Astrocyte (in vitro differentiated cells and primary cell): ENCODE data around the gene BMP7. TPM values are rescaled to one million over a fixed set of nuclear protein-coding genes. Genes with fewer than 3 reads are reported as not detected.
A peak's percentile ranks its signal among the peaks of the same experiment; 100 is the strongest.

Source experiments
- DNase-seq: peaks from one replicate; pipeline ENCODE4 v3.0.0-alpha.2; 2010; ENCODE audit warnings: low read depth
- FAIRE-seq: peaks from 2 replicates; lab custom pipeline; 2011; peaks lifted over from hg19 to GRCh38; lab: Jason Lieb, UNC
- H2AFZ ChIP-seq: 2 replicates; pipeline ENCODE4 v1.6.0; 2012; ENCODE audit warnings: low read depth, low read length, inconsistent platforms
- H3K27ac ChIP-seq: 2 replicates; pipeline ENCODE4 v1.5.1; 2011; ENCODE audit warnings: low read depth, low read length, inconsistent platforms
- H3K27me3 ChIP-seq: 2 replicates; pipeline ENCODE4 v1.6.0; 2011; ENCODE audit warnings: low read length, inconsistent platforms; ENCODE audit not compliant: insufficient read depth
- H3K36me3 ChIP-seq: 2 replicates; pipeline ENCODE4 v1.5.1; 2011; ENCODE audit warnings: low read length, inconsistent platforms; ENCODE audit not compliant: insufficient read depth
- H3K4me1 ChIP-seq: 2 replicates; pipeline ENCODE4 v1.5.1; 2011; ENCODE audit warnings: low read length, inconsistent platforms; ENCODE audit not compliant: insufficient read depth
- H3K4me2 ChIP-seq: 2 replicates; pipeline ENCODE4 v1.6.0; 2012; ENCODE audit warnings: low read length, inconsistent platforms
- H3K4me3 ChIP-seq: 2 replicates; pipeline ENCODE4 v1.5.1; 2011; ENCODE audit warnings: low read depth, mild to moderate bottlenecking, low read length, inconsistent platforms; ENCODE audit not compliant: insufficient read depth
- H3K79me2 ChIP-seq: 2 replicates; pipeline ENCODE4 v1.6.0; 2012; ENCODE audit warnings: mild to moderate bottlenecking, low read length, inconsistent platforms; ENCODE audit not compliant: insufficient read depth
- H3K9ac ChIP-seq: 2 replicates; pipeline ENCODE4 v1.6.0; 2012; ENCODE audit warnings: mild to moderate bottlenecking, low read length, inconsistent platforms
- H3K9me3 ChIP-seq: 2 replicates; pipeline ENCODE4 v1.5.1; 2012; ENCODE audit warnings: low read depth, mild to moderate bottlenecking, low read length, inconsistent platforms; ENCODE audit not compliant: insufficient read depth
- H4K20me1 ChIP-seq: 2 replicates; pipeline ENCODE4 v1.6.0; 2012; ENCODE audit warnings: low read length, inconsistent platforms; ENCODE audit not compliant: insufficient read depth
- H3K27ac Mint-ChIP-seq: one replicate; pipeline ENCODE4 v1.8.0; 2021; ENCODE audit warnings: mild to moderate bottlenecking, mixed read lengths; ENCODE audit not compliant: unreplicated experiment
- H3K27me3 Mint-ChIP-seq: one replicate; pipeline ENCODE4 v1.8.0; 2021; ENCODE audit warnings: low read depth, mixed read lengths; ENCODE audit not compliant: unreplicated experiment
- H3K36me3 Mint-ChIP-seq: one replicate; pipeline ENCODE4 v1.8.0; 2021; ENCODE audit warnings: low read depth, mixed read lengths; ENCODE audit not compliant: unreplicated experiment
- H3K4me1 Mint-ChIP-seq: one replicate; pipeline ENCODE4 v1.8.0; 2021; ENCODE audit warnings: low read depth, mixed read lengths; ENCODE audit not compliant: unreplicated experiment
- H3K4me3 Mint-ChIP-seq: one replicate; pipeline ENCODE4 v1.8.0; 2021; ENCODE audit warnings: mild to moderate bottlenecking, moderate library complexity, mixed read lengths; ENCODE audit not compliant: unreplicated experiment
- H3K9me3 Mint-ChIP-seq: one replicate; pipeline ENCODE4 v1.8.0; 2021; ENCODE audit warnings: mild to moderate bottlenecking, mixed read lengths; ENCODE audit not compliant: unreplicated experiment
- CTCF ChIP-seq: IDR thresholded peaks from 2 replicates; pipeline ENCODE4 v1.5.1; 2011; ENCODE audit warnings: low read depth, mild to moderate bottlenecking, inconsistent platforms, low read length, moderate library complexity; ENCODE audit not compliant: insufficient read depth
- EZH2 ChIP-seq: IDR thresholded peaks from 2 replicates; pipeline ENCODE4 v1.6.1; 2012; ENCODE audit warnings: mild to moderate bottlenecking, low read length, inconsistent platforms; ENCODE audit not compliant: insufficient read depth
- total RNA-seq: library from RNA; stranded (reverse); gene quantifications from 2 replicates; pipeline ENCODE4 v1.2.1, GENCODE V29; 2021

BMP7 gene
- total RNA-seq, 1 donor from 2014 or later = 15.3 TPM

- Histone ChIP-seq H2AFZ (no peak overlapping the region), H3K9me3 (no peaks in the 10 kb centered on the region), H3K4me2 (no peak overlapping the region), H3K4me1 (no peaks in the 10 kb centered on the region), H3K27me3 (peaks cover 12% of the 10 kb centered on the region), H3K36me3 (no peaks in the 10 kb centered on the region), H3K27ac (no peak overlapping the region), H3K4me3 (no peak overlapping the region), H3K9ac (no peak overlapping the region), H4K20me1 (no peaks in the 10 kb centered on the region), H3K79me2 (no peaks in the 10 kb centered on the region)
- DNase-seq (peak; percentile 10), FAIRE-seq (no peak)
- H3K4me3 Mint-ChIP-seq = no peak overlapping the region
- no peaks in the 10 kb centered on the region for H3K4me1 Mint-ChIP-seq
- peak overlapping the region; percentile 41 for H3K27ac Mint-ChIP-seq
- TF ChIP-seq CTCF (no peak), EZH2 (no peak)
- no peaks in the 10 kb centered on the region for H3K9me3 Mint-ChIP-seq
- H3K36me3 Mint-ChIP-seq = no peaks in the 10 kb centered on the region
- peaks cover 22% of the 10 kb centered on the region for H3K27me3 Mint-ChIP-seq
Measured at GRCh38 chr20:57223648-57224489, 42.6 kb downstream of the BMP7 start.

DNA sequence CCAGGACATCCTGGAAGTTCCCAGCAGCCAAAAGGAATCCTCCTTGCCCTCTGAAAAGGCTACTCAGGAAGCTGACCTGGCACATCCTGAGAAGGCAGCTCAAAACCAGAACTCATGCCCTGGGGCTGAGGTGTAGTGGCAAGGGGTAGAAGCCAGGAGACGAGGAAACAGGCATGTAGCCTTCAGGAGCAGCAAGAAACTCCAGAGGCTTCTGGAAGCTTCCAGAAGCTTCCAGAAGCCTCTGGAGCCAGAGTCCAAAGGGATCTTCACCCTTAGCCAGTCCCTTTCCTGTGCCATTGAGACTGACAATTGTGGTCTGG lies 43.9 kb downstream of the BMP7 start:
- H3K79me2 ChIP-seq = no peaks in the 10 kb centered on the region
- Mint-ChIP-seq H3K27me3 (peaks cover 23% of the 10 kb centered on the region), H3K36me3 (no peaks in the 10 kb centered on the region), H3K27ac (no peak overlapping the region), H3K9me3 (no peaks in the 10 kb centered on the region), H3K4me3 (no peak overlapping the region), H3K4me1 (no peaks in the 10 kb centered on the region)
- H2AFZ ChIP-seq = no peak overlapping the region
- no peak overlapping the region for H3K9ac ChIP-seq
- peaks cover 12% of the 10 kb centered on the region for H3K27me3 ChIP-seq
- no peak overlapping the region for H3K4me3 ChIP-seq
- no peak overlapping the region for H3K27ac ChIP-seq
- H3K4me1 ChIP-seq = no peaks in the 10 kb centered on the region
- no peak overlapping the region for H3K4me2 ChIP-seq
- TF ChIP-seq EZH2 = no peak
- no peak for TF ChIP-seq CTCF
- DNase-seq = no peak
- no peaks in the 10 kb centered on the region for H4K20me1 ChIP-seq
- H3K9me3 ChIP-seq = no peaks in the 10 kb centered on the region
- FAIRE-seq = no peak
- H3K36me3 ChIP-seq = no peaks in the 10 kb centered on the region
